ENCODE measurements around the gene KRT24. TPM values are rescaled to one million over a fixed set of nuclear protein-coding genes. Genes with fewer than 3 reads are reported as not detected.

KRT24 gene
- total RNA-seq, 1 experiment from 2014 or later, result not detected

DNA sequence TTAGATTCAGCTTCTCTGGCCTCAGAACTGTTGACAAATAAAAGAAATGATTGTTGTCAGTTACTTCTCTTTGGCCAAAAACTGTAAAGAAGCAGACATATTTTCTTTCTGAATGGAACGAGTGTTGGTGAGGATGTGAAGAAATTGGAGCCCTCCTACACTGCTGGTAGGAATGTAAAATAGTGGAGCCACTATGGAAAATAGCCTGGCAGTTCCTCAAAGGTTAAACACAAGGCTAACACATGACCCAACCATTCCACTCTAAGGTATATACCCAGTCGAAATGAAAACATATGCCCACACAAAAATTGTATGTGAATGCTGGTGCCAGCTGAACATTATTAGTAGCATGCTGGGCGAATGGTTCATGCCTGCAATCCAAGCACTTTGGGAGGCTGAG is 14.2 kb upstream of the KRT24 start:
- CTCF ChIA-PET, result no interaction called here
- Histone ChIP-seq H3K9me2 (ENCODE audit: insufficient read depth) (no peaks in the 10 kb centered on the region), H3K9me3 (ENCODE audit: insufficient read depth, low read depth) (peaks cover 3% of the 10 kb centered on the region; the same call in 1 of the 2 replicates), H2AFZ (no peak overlapping the region), H3F3A (ENCODE audit: insufficient read depth, low read depth) (no peaks in the 10 kb centered on the region), H3K27me3 (ENCODE audit: insufficient read depth, low read depth) (no peaks in the 10 kb centered on the region), H3K4me1 (replicated peaks; ENCODE audit: insufficient read depth) (no peaks in the 10 kb centered on the region), H3K4me2 (no peak overlapping the region), H3K79me2 (ENCODE audit: low read depth) (no peaks in the 10 kb centered on the region), H3K36me3 (ENCODE audit: low read depth) (no peaks in the 10 kb centered on the region), H3K27ac (no peak overlapping the region), H3K4me3 (no peak overlapping the region), H4K20me1 (ENCODE audit: insufficient read depth) (no peaks in the 10 kb centered on the region)
- TF ChIP-seq EZH2 (IDR thresholded peaks at IDR 0.05; ENCODE audit: low read depth), result no peak
- TF ChIP-seq, protein P1, sequence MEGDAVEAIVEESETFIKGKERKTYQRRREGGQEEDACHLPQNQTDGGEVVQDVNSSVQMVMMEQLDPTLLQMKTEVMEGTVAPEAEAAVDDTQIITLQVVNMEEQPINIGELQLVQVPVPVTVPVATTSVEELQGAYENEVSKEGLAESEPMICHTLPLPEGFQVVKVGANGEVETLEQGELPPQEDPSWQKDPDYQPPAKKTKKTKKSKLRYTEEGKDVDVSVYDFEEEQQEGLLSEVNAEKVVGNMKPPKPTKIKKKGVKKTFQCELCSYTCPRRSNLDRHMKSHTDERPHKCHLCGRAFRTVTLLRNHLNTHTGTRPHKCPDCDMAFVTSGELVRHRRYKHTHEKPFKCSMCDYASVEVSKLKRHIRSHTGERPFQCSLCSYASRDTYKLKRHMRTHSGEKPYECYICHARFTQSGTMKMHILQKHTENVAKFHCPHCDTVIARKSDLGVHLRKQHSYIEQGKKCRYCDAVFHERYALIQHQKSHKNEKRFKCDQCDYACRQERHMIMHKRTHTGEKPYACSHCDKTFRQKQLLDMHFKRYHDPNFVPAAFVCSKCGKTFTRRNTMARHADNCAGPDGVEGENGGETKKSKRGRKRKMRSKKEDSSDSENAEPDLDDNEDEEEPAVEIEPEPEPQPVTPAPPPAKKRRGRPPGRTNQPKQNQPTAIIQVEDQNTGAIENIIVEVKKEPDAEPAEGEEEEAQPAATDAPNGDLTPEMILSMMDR (conservative IDR thresholded peaks at IDR 0.05), result no peak
- POLR2A ChIA-PET (ENCODE audit: unreplicated experiment), result interaction anchor here (0.6 kb wide), 1 partner anchor 40 kb away, joined by 3 read pairs; no protein-coding TSS in a partner anchor
- intact Hi-C loops (cut with micrococcal nuclease; ENCODE audit: unreplicated experiment), result no loop called here
- BruUV-seq (replicated peaks), result no TSS peak
- no peak for DNase-seq

DNA sequence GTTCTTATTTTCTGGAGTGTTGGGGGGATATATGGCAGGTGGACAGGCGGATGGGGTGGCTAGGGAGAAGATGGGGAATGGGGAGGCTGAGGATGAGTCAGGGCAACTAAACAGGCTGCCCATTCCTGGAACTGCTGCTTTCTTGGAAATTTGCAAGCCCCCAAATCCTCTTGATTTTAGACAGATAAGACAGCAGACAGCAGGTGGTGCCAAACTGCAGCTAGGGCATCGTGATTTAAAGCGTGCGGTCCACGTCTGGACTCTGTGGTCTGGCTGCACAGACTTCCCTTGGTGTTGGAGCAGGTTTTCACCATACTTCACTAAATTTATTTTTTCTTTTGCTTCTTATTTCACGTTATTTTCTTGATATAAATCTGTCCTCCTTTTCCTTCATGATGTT is 10.9 kb upstream of the KRT24 start:
- POLR2A ChIA-PET (ENCODE audit: unreplicated experiment), result no interaction called here
- DNase-seq, result no peak

DNA sequence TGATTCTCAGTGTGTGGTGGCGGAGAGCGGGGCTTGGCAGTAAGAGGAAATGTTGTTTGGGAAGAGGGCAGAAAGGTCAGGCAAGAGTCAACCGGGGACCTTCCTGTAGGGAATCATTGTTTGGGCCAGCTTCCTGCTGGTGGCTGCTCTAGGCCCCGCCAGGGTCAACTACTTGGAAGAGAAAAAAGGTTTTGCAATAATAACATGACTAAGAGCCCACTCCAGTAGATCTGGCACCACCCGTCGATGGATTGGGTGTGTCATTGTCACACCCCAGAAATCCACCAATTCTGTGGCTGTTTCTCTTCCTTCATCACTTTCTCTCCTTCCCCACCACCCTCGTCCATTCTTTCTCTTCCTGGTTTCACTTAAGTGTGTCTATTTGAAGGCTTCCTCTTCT is 4.2 kb upstream of the KRT24 start:
- H2AFZ ChIP-seq, result peak overlapping the region; percentile 66
- H3K4me2 ChIP-seq, result peak overlapping the region; percentile 13
- ChIA-PET CTCF (no interaction called here), POLR2A (ENCODE audit: unreplicated experiment) (no interaction called here)
- peak overlapping the region; percentile 53 for H3K27ac ChIP-seq
- no TSS peak for BruUV-seq (replicated peaks)
- no peaks in the 10 kb centered on the region for H3K36me3 ChIP-seq (ENCODE audit: low read depth)
- no peaks in the 10 kb centered on the region for H4K20me1 ChIP-seq (ENCODE audit: insufficient read depth)
- no peaks in the 10 kb centered on the region for H3K79me2 ChIP-seq (ENCODE audit: low read depth)
- no peaks in the 10 kb centered on the region for H3K9me3 ChIP-seq (ENCODE audit: insufficient read depth, low read depth)
- H3K27me3 ChIP-seq (ENCODE audit: insufficient read depth, low read depth), result no peaks in the 10 kb centered on the region
- H3F3A ChIP-seq (ENCODE audit: insufficient read depth, low read depth), result peaks cover 13% of the 10 kb centered on the region
- intact Hi-C loops (cut with micrococcal nuclease; ENCODE audit: unreplicated experiment), result loop anchor here (5.0 kb wide), 1 partner anchor 60 kb away; the partner anchor contains the start of gene SMARCE1
- peaks cover 37% of the 10 kb centered on the region for H3K4me1 ChIP-seq (replicated peaks; ENCODE audit: insufficient read depth)
- peak; percentile 57 to 69 for DNase-seq
- no peak for TF ChIP-seq EZH2 (IDR thresholded peaks at IDR 0.05; ENCODE audit: low read depth)
- TF ChIP-seq, protein P1 (conservative IDR thresholded peaks at IDR 0.05), result no peak
- H3K4me3 ChIP-seq, result no peak overlapping the region
- no peaks in the 10 kb centered on the region for H3K9me2 ChIP-seq (ENCODE audit: insufficient read depth)

More for the DNA sequence above, 10.9 kb upstream of the KRT24 start:
- Histone ChIP-seq H3K9me2 (ENCODE audit: insufficient read depth) (no peaks in the 10 kb centered on the region), H3K4me3 (no peak overlapping the region), H2AFZ (no peak overlapping the region), H3K9me3 (ENCODE audit: insufficient read depth, low read depth) (peaks cover 3% of the 10 kb centered on the region; the same call in 1 of the 2 replicates), H3K27me3 (ENCODE audit: insufficient read depth, low read depth) (no peaks in the 10 kb centered on the region), H3K79me2 (ENCODE audit: low read depth) (no peaks in the 10 kb centered on the region), H3K36me3 (ENCODE audit: low read depth) (no peaks in the 10 kb centered on the region), H3K4me2 (no peak overlapping the region), H3F3A (ENCODE audit: insufficient read depth, low read depth) (no peaks in the 10 kb centered on the region), H3K27ac (no peak overlapping the region), H4K20me1 (ENCODE audit: insufficient read depth) (no peaks in the 10 kb centered on the region), H3K4me1 (replicated peaks; ENCODE audit: insufficient read depth) (no peaks in the 10 kb centered on the region)
- TF ChIP-seq EZH2 (IDR thresholded peaks at IDR 0.05; ENCODE audit: low read depth), result no peak
- TF ChIP-seq, protein P1 (conservative IDR thresholded peaks at IDR 0.05), result no peak
- intact Hi-C loops (cut with micrococcal nuclease; ENCODE audit: unreplicated experiment), result no loop called here
- CTCF ChIA-PET, result no interaction called here
- no TSS peak for BruUV-seq (replicated peaks)
